BJ (cell line): ENCODE data around the gene PKD1L1. TPM values are rescaled to one million over a fixed set of nuclear protein-coding genes. Genes with fewer than 3 reads are reported as not detected.

ENCODE experiments used
- CTCF ChIA-PET: fragments of 350-600 bp; formaldehyde crosslinking; extraction: SDS; loops from one replicate; lab custom pipeline; 2021; ENCODE audit warnings: antibody characterized with exemption, inconsistent platforms; lab: Yijun Ruan, JAX
- POLR2A ChIA-PET: fragments of 300-600 bp; sonication (Branson Sonifier 250); formaldehyde crosslinking; extraction: SDS; loops from one replicate; lab custom pipeline; 2021; ENCODE audit warnings: antibody characterized with exemption; lab: Charles Lee
- DNase-seq: peaks from one replicate; pipeline ENCODE4 v3.0.0-alpha.2; 2011; ENCODE audit warnings: low read depth
- H3K27me3 ChIP-seq: 2 replicates; pipeline ENCODE4 v1.6.0; 2011; ENCODE audit warnings: low read length; ENCODE audit not compliant: control insufficient read depth, insufficient read depth
- H3K36me3 ChIP-seq: 2 replicates; pipeline ENCODE4 v1.5.1; 2011; ENCODE audit warnings: low read length; ENCODE audit not compliant: control insufficient read depth, insufficient read depth
- H3K4me3 ChIP-seq: 2 replicates; pipeline ENCODE4 v1.5.1; 2011; ENCODE audit warnings: low read depth, mild to moderate bottlenecking, control low read depth, low read length
- polyA plus RNA-seq: library from polyadenylated mRNA; depleted of rRNA; stranded (reverse); fragments of >200 nt; gene quantifications from 2 replicates; pipeline ENCODE4 v1.2.3, GENCODE V29; 2011
- TF ChIP-seq, protein P1 (sequence below): IDR thresholded peaks from 2 replicates; pipeline ENCODE4 v1.5.1; 2011; ENCODE audit warnings: low read depth, mild to moderate bottlenecking, control low read depth, inconsistent platforms, low read length, moderate library complexity; ENCODE audit not compliant: insufficient read depth

The PKD1L1 gene
- polyA plus RNA-seq, 1 experiment: 0.13 TPM

DNA sequence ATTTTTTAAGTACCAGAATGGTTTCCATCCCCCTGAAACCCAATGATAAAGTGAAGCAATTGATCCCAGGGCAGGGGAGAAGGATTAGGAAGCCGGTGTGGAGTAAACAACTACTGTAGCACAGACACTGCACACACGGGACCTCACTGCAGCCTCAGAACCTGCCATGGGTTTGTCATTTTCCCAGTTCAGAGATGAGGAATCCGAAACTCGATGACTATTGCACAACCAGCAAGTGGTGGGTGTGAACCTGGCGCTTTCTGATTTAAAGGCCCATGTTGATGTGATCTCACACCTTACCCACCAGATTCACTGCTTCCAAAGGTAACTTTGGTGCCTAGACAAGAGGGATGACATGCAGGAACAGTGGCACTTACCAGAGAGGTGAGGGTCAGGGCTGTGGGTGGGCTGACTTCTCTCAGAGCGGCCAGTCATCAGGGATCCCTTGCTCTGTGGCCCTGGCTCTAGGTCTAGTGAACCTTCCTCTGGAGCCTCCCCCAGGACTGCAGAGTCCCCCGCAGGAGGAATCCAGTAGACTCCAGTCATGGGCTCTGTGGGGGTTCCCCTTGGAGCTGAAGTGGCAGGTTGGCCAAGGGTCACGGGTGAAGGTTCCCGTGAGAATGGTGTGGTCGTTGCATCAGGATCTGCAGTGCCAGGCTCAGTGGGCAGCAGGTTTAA is 62.8 kb downstream of the PKD1L1 start:
- no peak for DNase-seq
- H3K4me3 ChIP-seq: no peak overlapping the region
- POLR2A ChIA-PET: no interaction called here
- TF ChIP-seq, protein P1, sequence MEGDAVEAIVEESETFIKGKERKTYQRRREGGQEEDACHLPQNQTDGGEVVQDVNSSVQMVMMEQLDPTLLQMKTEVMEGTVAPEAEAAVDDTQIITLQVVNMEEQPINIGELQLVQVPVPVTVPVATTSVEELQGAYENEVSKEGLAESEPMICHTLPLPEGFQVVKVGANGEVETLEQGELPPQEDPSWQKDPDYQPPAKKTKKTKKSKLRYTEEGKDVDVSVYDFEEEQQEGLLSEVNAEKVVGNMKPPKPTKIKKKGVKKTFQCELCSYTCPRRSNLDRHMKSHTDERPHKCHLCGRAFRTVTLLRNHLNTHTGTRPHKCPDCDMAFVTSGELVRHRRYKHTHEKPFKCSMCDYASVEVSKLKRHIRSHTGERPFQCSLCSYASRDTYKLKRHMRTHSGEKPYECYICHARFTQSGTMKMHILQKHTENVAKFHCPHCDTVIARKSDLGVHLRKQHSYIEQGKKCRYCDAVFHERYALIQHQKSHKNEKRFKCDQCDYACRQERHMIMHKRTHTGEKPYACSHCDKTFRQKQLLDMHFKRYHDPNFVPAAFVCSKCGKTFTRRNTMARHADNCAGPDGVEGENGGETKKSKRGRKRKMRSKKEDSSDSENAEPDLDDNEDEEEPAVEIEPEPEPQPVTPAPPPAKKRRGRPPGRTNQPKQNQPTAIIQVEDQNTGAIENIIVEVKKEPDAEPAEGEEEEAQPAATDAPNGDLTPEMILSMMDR: no peak
- peaks cover 23% of the 10 kb centered on the region for H3K27me3 ChIP-seq
- CTCF ChIA-PET: no interaction called here
- H3K36me3 ChIP-seq: no peaks in the 10 kb centered on the region

DNA sequence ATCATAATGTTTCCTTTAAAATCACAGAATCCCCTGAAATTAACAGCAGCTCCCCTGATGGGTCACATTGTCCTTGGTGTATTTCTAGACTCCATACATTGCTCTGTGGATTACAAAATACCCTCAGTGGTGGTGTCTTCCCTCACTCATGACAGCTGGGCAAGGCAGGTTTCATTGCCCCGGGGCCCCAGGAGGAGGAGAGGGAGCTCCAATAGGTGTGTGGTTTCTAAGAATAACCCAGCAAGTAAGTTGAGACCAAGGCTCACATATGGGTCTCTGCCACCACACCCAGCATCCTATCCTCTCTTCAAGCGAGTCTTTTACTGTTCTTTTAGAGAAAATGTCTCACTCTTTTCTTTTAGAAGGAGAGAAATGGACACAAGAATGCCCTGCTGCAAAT is 63.6 kb downstream of the PKD1L1 start:
- no peak for DNase-seq
- CTCF ChIA-PET: no interaction called here
- Histone ChIP-seq H3K36me3 (no peaks in the 10 kb centered on the region), H3K4me3 (no peak overlapping the region), H3K27me3 (peaks cover 23% of the 10 kb centered on the region)
- TF ChIP-seq, protein P1: no peak
- POLR2A ChIA-PET: no interaction called here

DNA sequence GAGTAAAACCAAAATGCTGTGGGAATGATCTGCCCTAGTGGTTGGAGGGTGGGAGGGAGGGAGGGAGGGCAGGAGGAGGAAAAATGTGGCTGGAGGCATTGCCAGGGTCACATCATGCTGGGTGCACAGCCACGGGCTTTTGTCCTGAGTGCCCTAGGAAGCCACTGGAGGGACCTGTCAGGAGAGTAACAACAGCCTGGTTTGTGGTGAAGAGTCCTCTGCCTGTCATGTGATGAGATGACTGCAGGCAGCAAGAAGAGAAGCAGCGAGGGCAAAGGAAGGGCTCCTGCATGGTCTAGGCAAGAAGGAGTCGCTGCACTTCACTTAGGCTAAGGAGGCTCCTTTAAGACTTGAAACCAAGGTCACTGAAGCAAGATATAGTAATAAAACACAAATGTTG is 65.6 kb downstream of the PKD1L1 start:
- Histone ChIP-seq H3K4me3 (no peak overlapping the region), H3K36me3 (no peaks in the 10 kb centered on the region), H3K27me3 (peaks cover 23% of the 10 kb centered on the region)
- ChIA-PET POLR2A (no interaction called here), CTCF (no interaction called here)
- DNase-seq: no peak
- TF ChIP-seq, protein P1: no peak

DNA sequence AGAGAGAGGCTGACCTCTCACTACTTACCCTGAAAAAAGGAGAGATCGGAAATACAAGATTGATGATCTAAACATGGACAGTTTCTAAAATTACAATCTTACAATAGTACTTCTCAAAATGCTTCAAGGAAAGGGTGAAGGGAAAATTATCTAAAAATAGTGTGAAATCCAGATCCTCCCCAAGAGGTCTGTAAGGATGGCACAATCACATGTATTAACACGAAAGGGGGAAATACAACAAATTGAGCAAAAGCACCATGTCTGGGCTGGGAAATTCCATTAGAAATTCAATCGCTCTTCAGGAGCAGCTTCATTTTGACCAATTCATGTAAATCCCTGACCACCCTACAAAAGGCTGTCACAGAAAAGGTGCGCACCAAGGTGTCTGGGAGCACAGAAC is 67.0 kb downstream of the PKD1L1 start:
- TF ChIP-seq, protein P1: no peak

DNA sequence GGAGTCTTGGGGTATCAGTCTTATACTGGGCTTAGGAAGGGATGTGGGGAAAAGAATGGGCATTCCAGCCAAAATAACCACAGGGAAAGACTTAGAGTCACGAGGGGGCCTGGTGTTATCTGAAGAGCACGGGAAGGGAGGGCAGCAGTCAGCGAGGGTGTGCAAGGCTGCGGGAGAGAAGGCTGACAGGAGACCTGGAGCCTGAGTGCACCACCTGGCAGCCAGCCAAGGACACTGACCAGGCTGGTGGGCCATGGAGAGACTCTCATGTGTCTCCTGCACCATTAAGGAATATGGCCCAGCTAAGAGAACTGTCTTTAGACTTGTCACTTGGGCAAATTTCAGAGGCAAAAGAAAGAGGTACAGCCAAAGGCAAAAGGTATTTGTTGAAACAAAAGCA is 69.6 kb downstream of the PKD1L1 start:
- no peak for DNase-seq
- Histone ChIP-seq H3K4me3 (no peak overlapping the region), H3K36me3 (no peaks in the 10 kb centered on the region), H3K27me3 (peaks cover 6% of the 10 kb centered on the region; the same call in 1 of the 2 replicates)
- CTCF ChIA-PET: no interaction called here
- POLR2A ChIA-PET: no interaction called here
- TF ChIP-seq, protein P1: no peak

More for the DNA sequence above, 67.0 kb downstream of the PKD1L1 start:
- POLR2A ChIA-PET: no interaction called here
- no peak overlapping the region for H3K4me3 ChIP-seq
- peaks cover 23% of the 10 kb centered on the region for H3K27me3 ChIP-seq
- CTCF ChIA-PET: interaction anchor here (0.6 kb wide), 1 partner anchor 17 kb away, joined by 3 read pairs; no protein-coding TSS in a partner anchor
- H3K36me3 ChIP-seq: no peaks in the 10 kb centered on the region
- no peak for DNase-seq
